WTC11 (cell line): Measurements from ENCODE around the gene AKAP6. TPM values are rescaled to one million over a fixed set of nuclear protein-coding genes. Genes with fewer than 3 reads are reported as not detected.

Experiments
- ATAC-seq: fragments of 200-7000 bp; cut with Tn5 transposase; 2 replicates; pipeline ENCODE4 v1.10.0; 2021; ENCODE audit warnings: mild to moderate bottlenecking, moderate library complexity
- CTCF ChIA-PET: fragments of 300-600 bp; sonication (Branson Sonifier 250); formaldehyde crosslinking; loops from one replicate; lab custom pipeline; 2021; ENCODE audit warnings: antibody characterized with exemption; lab: Charles Lee
- POLR2A ChIA-PET: fragments of 350-600 bp; sonication (Branson Sonifier 250); formaldehyde crosslinking; loops from one replicate; lab custom pipeline; 2021; ENCODE audit warnings: antibody characterized with exemption; lab: Charles Lee
- DNase-seq: peaks from one replicate; pipeline ENCODE4 v3.0.0; 2021; ENCODE audit warnings: low spot score
- H3K27ac Mint-ChIP-seq: 2 replicates; pipeline ENCODE4 v1.8.0; 2021; ENCODE audit warnings: mixed read lengths
- H3K27me3 Mint-ChIP-seq: 2 replicates; pipeline ENCODE4 v1.8.0; 2021; ENCODE audit warnings: low read depth, mild to moderate bottlenecking, moderate library complexity, mixed read lengths
- H3K36me3 Mint-ChIP-seq: 2 replicates; pipeline ENCODE4 v1.8.0; 2021; ENCODE audit warnings: mixed read lengths
- H3K4me1 Mint-ChIP-seq: 2 replicates; pipeline ENCODE4 v1.8.0; 2022; ENCODE audit warnings: mixed read lengths
- H3K4me3 Mint-ChIP-seq: 2 replicates; pipeline ENCODE4 v1.8.0; 2021; ENCODE audit warnings: mild to moderate bottlenecking, moderate library complexity, mixed read lengths
- H3K9me3 Mint-ChIP-seq: 2 replicates; pipeline ENCODE4 v1.8.0; 2021; ENCODE audit warnings: mixed read lengths
- ATF1 ChIP-seq: sonication (generic); formaldehyde crosslinking; IDR thresholded peaks from 2 replicates; pipeline ENCODE4 v1.8.1; 2023; ENCODE audit warnings: mild to moderate bottlenecking, moderate library complexity, missing genetic modification reagents
- ESRRA ChIP-seq: sonication (generic); formaldehyde crosslinking; IDR thresholded peaks from 2 replicates; pipeline ENCODE4 v1.8.1; 2022; ENCODE audit warnings: mild to moderate bottlenecking, missing genetic modification reagents, borderline replicate concordance
- FOXJ3 ChIP-seq: sonication (generic); formaldehyde crosslinking; IDR thresholded peaks from 2 replicates; pipeline ENCODE4 v1.9.0; 2021; ENCODE audit warnings: missing genetic modification reagents, mild to moderate bottlenecking, borderline replicate concordance
- FOXP1 ChIP-seq: sonication (generic); formaldehyde crosslinking; IDR thresholded peaks from 2 replicates; pipeline ENCODE4 v1.8.0; 2022; ENCODE audit warnings: missing genetic modification reagents, mild to moderate bottlenecking, moderate library complexity, borderline replicate concordance
- FOXP4 ChIP-seq: sonication (generic); formaldehyde crosslinking; IDR thresholded peaks from 2 replicates; pipeline ENCODE4 v1.8.0; 2022; ENCODE audit warnings: mild to moderate bottlenecking, missing genetic modification reagents
- GTF2I ChIP-seq: fragments of 250-450 bp; sonication (Bioruptor Pico); conservative IDR thresholded peaks from 2 replicates; pipeline ENCODE4 v1.4.0; 2021; ENCODE audit warnings: mild to moderate bottlenecking
- MYBL2 ChIP-seq: sonication (generic); formaldehyde crosslinking; IDR thresholded peaks from 2 replicates; pipeline ENCODE4 v1.8.1; 2023; ENCODE audit warnings: mild to moderate bottlenecking, moderate library complexity, missing genetic modification reagents
- NFATC4 ChIP-seq: fragments of 250-450 bp; sonication (Bioruptor Pico); IDR thresholded peaks from 2 replicates; pipeline ENCODE4 v1.9.0; 2021; ENCODE audit warnings: mild to moderate bottlenecking
- PRDM15 ChIP-seq: sonication (generic); formaldehyde crosslinking; IDR thresholded peaks from 2 replicates; pipeline ENCODE4 v1.8.0; 2022; ENCODE audit warnings: missing genetic modification reagents
- USF1 ChIP-seq: sonication (generic); formaldehyde crosslinking; IDR thresholded peaks from 2 replicates; pipeline ENCODE4 v1.8.0; 2022; ENCODE audit warnings: mild to moderate bottlenecking, missing genetic modification reagents
- USF2 ChIP-seq: sonication (generic); formaldehyde crosslinking; IDR thresholded peaks from 2 replicates; pipeline ENCODE4 v1.8.1; 2023; ENCODE audit warnings: mild to moderate bottlenecking, missing genetic modification reagents, moderate library complexity
- ZNF232 ChIP-seq: sonication (generic); formaldehyde crosslinking; IDR thresholded peaks from 2 replicates; pipeline ENCODE4 v1.8.0; 2022; ENCODE audit warnings: mild to moderate bottlenecking, missing genetic modification reagents
- ZNF416 ChIP-seq: fragments of 250-450 bp; sonication (Bioruptor Pico); IDR thresholded peaks from 2 replicates; pipeline ENCODE4 v1.9.0; 2021; ENCODE audit warnings: mild to moderate bottlenecking, inconsistent platforms
- ZSCAN18 ChIP-seq: fragments of 250-450 bp; sonication (Bioruptor Pico); IDR thresholded peaks from 2 replicates; pipeline ENCODE4 v2.1.2; 2022; ENCODE audit warnings: mild to moderate bottlenecking, moderate library complexity
- total RNA-seq: library from RNA; stranded (reverse); gene quantifications from 3 replicates; pipeline ENCODE4 v1.2.3, GENCODE V29; 2021
- TF ChIP-seq, protein P1 (sequence below): sonication (generic); formaldehyde crosslinking; IDR thresholded peaks from 2 replicates; pipeline ENCODE4 v1.8.1; 2023; ENCODE audit warnings: mild to moderate bottlenecking, missing genetic modification reagents, borderline replicate concordance
- TF ChIP-seq, protein P2 (sequence below): fragments of 250-450 bp; sonication (Bioruptor Pico); IDR thresholded peaks from 2 replicates; pipeline ENCODE4 v1.8.0; 2021; ENCODE audit warnings: mild to moderate bottlenecking
- TF ChIP-seq, protein P3 (sequence below): fragments of 200-600 bp; IDR thresholded peaks from 2 replicates; pipeline ENCODE4 v1.8.0; 2022; ENCODE audit warnings: antibody characterized with exemption

Gene AKAP6
- total RNA-seq, 1 experiment from 2014 or later: 0.63 TPM

GRCh38 chr14:32590157-32590556, 261.1 kb downstream of the AKAP6 start:
- CTCF ChIA-PET: interaction anchor here (0.7 kb wide), 1 partner anchor 472 kb away, joined by 3 read pairs; no protein-coding TSS in a partner anchor
- Mint-ChIP-seq H3K4me1 (no peaks in the 10 kb centered on the region), H3K36me3 (peaks cover 13% of the 10 kb centered on the region), H3K27ac (no peak overlapping the region), H3K4me3 (no peak overlapping the region), H3K9me3 (peaks cover 13% of the 10 kb centered on the region), H3K27me3 (no peaks in the 10 kb centered on the region)
- TF ChIP-seq ZSCAN18 (CRISPR knock-in tag) (no peak), GTF2I (CRISPR knock-in tag) (no peak), MYBL2 (CRISPR knock-in tag) (no peak), ZNF232 (no peak), FOXP4 (CRISPR knock-in tag) (no peak), ZNF416 (CRISPR knock-in tag) (no peak), PRDM15 (CRISPR knock-in tag) (no peak), FOXJ3 (CRISPR knock-in tag) (no peak), NFATC4 (no peak), ATF1 (CRISPR knock-in tag) (no peak), ESRRA (CRISPR knock-in tag) (no peak), USF2 (no peak), FOXP1 (no peak), USF1 (no peak)
- TF ChIP-seq, protein P1, sequence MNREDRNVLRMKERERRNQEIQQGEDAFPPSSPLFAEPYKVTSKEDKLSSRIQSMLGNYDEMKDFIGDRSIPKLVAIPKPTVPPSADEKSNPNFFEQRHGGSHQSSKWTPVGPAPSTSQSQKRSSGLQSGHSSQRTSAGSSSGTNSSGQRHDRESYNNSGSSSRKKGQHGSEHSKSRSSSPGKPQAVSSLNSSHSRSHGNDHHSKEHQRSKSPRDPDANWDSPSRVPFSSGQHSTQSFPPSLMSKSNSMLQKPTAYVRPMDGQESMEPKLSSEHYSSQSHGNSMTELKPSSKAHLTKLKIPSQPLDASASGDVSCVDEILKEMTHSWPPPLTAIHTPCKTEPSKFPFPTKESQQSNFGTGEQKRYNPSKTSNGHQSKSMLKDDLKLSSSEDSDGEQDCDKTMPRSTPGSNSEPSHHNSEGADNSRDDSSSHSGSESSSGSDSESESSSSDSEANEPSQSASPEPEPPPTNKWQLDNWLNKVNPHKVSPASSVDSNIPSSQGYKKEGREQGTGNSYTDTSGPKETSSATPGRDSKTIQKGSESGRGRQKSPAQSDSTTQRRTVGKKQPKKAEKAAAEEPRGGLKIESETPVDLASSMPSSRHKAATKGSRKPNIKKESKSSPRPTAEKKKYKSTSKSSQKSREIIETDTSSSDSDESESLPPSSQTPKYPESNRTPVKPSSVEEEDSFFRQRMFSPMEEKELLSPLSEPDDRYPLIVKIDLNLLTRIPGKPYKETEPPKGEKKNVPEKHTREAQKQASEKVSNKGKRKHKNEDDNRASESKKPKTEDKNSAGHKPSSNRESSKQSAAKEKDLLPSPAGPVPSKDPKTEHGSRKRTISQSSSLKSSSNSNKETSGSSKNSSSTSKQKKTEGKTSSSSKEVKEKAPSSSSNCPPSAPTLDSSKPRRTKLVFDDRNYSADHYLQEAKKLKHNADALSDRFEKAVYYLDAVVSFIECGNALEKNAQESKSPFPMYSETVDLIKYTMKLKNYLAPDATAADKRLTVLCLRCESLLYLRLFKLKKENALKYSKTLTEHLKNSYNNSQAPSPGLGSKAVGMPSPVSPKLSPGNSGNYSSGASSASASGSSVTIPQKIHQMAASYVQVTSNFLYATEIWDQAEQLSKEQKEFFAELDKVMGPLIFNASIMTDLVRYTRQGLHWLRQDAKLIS (CRISPR knock-in tag): no peak
- TF ChIP-seq, protein P2, sequence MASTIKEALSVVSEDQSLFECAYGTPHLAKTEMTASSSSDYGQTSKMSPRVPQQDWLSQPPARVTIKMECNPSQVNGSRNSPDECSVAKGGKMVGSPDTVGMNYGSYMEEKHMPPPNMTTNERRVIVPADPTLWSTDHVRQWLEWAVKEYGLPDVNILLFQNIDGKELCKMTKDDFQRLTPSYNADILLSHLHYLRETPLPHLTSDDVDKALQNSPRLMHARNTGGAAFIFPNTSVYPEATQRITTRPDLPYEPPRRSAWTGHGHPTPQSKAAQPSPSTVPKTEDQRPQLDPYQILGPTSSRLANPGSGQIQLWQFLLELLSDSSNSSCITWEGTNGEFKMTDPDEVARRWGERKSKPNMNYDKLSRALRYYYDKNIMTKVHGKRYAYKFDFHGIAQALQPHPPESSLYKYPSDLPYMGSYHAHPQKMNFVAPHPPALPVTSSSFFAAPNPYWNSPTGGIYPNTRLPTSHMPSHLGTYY (CRISPR knock-in tag): no peak
- TF ChIP-seq, protein P3, sequence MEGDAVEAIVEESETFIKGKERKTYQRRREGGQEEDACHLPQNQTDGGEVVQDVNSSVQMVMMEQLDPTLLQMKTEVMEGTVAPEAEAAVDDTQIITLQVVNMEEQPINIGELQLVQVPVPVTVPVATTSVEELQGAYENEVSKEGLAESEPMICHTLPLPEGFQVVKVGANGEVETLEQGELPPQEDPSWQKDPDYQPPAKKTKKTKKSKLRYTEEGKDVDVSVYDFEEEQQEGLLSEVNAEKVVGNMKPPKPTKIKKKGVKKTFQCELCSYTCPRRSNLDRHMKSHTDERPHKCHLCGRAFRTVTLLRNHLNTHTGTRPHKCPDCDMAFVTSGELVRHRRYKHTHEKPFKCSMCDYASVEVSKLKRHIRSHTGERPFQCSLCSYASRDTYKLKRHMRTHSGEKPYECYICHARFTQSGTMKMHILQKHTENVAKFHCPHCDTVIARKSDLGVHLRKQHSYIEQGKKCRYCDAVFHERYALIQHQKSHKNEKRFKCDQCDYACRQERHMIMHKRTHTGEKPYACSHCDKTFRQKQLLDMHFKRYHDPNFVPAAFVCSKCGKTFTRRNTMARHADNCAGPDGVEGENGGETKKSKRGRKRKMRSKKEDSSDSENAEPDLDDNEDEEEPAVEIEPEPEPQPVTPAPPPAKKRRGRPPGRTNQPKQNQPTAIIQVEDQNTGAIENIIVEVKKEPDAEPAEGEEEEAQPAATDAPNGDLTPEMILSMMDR: no peak
- ATAC-seq (no peak), DNase-seq (no peak)
- POLR2A ChIA-PET: no interaction called here
